Upper lobe of left lung (tissue), 6 donors: ENCODE data around the gene NHS. TPM values are rescaled to one million over a fixed set of nuclear protein-coding genes. Genes with fewer than 3 reads are reported as not detected.

Experiments
- ATAC-seq, 2 donors: fragments of 200-7000 bp; cut with Tn5 transposase; one replicate each; pipeline ENCODE4 v1.9.1; 2022; ENCODE audit warnings: mild to moderate bottlenecking in 2 of 2, moderate library complexity in 2 of 2; ENCODE audit not compliant: low FRiP score in 2 of 2
- DNase-seq, 2 donors: peaks; one replicate each; pipeline ENCODE4 v3.0.0-alpha.2; 2019 to 2020
- H3K27ac ChIP-seq, 4 donors: fragments of 200-600 bp; sonication (generic); one replicate each; pipeline ENCODE4 v1.5.1; 2016 to 2019
- H3K27me3 ChIP-seq, 4 donors: fragments of 200-600 bp; sonication (generic); one replicate each; pipeline ENCODE4 v1.5.1; 2017 to 2019
- H3K36me3 ChIP-seq, 4 donors: fragments of 200-600 bp; sonication (generic); one replicate each; pipeline ENCODE4 v1.5.1; 2016 to 2019
- H3K4me1 ChIP-seq, 4 donors: fragments of 200-600 bp; sonication (generic); one replicate each; pipeline ENCODE4 v1.5.1; 2018 to 2019
- H3K4me3 ChIP-seq, 4 donors: fragments of 200-600 bp; sonication (generic); one replicate each; pipeline ENCODE4 v1.5.1; 2017 to 2019; ENCODE audit warnings: mild to moderate bottlenecking in 2 of 4, moderate library complexity in 1 of 4
- H3K9me3 ChIP-seq, 4 donors: fragments of 200-600 bp; sonication (generic); one replicate each; pipeline ENCODE4 v1.5.1; 2018 to 2019
- CTCF ChIP-seq, 6 experiments: fragments of 450-650 bp in 4 of 6; fragments of 200-600 bp in 2 of 6; sonication (generic) in 2 of 6; IDR thresholded peaks; one replicate each; pipeline ENCODE4 v1.5.1; 2016 to 2019; ENCODE audit warnings: antibody characterized with exemption in 6 of 6
- EP300 ChIP-seq, 4 donors: sonication (generic); formaldehyde crosslinking; IDR thresholded peaks; one replicate each; pipeline ENCODE4 v1.5.1; 2017; ENCODE audit warnings: antibody characterized with exemption in 4 of 4, control low read depth in 2 of 4
- POLR2A ChIP-seq, 4 donors: fragments of 450-650 bp; IDR thresholded peaks; one replicate each; pipeline ENCODE4 v1.5.1; 2016 to 2017; ENCODE audit warnings: antibody characterized with exemption in 4 of 4, mild to moderate bottlenecking in 2 of 4
- POLR2AphosphoS5 ChIP-seq, 2 donors: sonication (generic); formaldehyde crosslinking; IDR thresholded peaks; one replicate each; pipeline ENCODE4 v1.5.1; 2017; ENCODE audit warnings: antibody characterized with exemption in 2 of 2
- WGBS, 2 donors: methylation state at CpG; one replicate each; pipeline ENCODE4 v1.1.5; 2017 to 2018; 5-methylcytosine and 5-hydroxymethylcytosine counted together
- total RNA-seq, 6 donors: library from RNA; depleted of rRNA in 4 of 6; stranded (reverse); fragments of >200 nt in 4 of 6; gene quantifications; one replicate each; pipeline versions ENCODE4 v1.1.0 to v1.2.1, GENCODE V29; 2016 to 2021
- donor health status: DM: no; HTN: no; CAD: no; lungs with moderate emphysema.
- donor health status: DM: no; HTN: yes; CAD: no; lungs with severe emphysema.

Gene NHS
- total RNA-seq, 6 donors from 2014 or later: 0.46 to 6.3 (median 2.4) TPM

- TF ChIP-seq POLR2A (IDR thresholded peaks at IDR 0.05) (no peak), CTCF (IDR thresholded peaks at IDR 0.05) (no peak), POLR2AphosphoS5 (IDR thresholded peaks at IDR 0.05) (no peak), EP300 (IDR thresholded peaks at IDR 0.05) (no peak)
- Histone ChIP-seq H3K27me3 (no peaks in the 10 kb centered on the region), H3K4me3 (no peak overlapping the region), H3K27ac (no peak overlapping the region), H3K36me3 (no peaks in the 10 kb centered on the region), H3K9me3 (no peaks in the 10 kb centered on the region), H3K4me1 (no peaks in the 10 kb centered on the region)
- 65 to 73% methylated on average over 4 of the region's 4 CpGs for WGBS, 2 donors
- ATAC-seq (no peak), DNase-seq (no peak)
These were observed 231.2 kb downstream of the NHS start for GRCh38 chrX:17606231-17606630.

- Histone ChIP-seq H3K4me1 (no peaks in the 10 kb centered on the region), H3K36me3 (no peaks in the 10 kb centered on the region), H3K4me3 (no peak overlapping the region), H3K27me3 (no peaks in the 10 kb centered on the region), H3K9me3 (no peaks in the 10 kb centered on the region), H3K27ac (no peak overlapping the region)
- DNase-seq (peak in 1 of 2 donors; percentile 26), ATAC-seq (no peak)
- no peak for TF ChIP-seq POLR2A (IDR thresholded peaks at IDR 0.05)
- no peak for TF ChIP-seq CTCF (IDR thresholded peaks at IDR 0.05)
- no peak for TF ChIP-seq EP300 (IDR thresholded peaks at IDR 0.05)
- TF ChIP-seq POLR2AphosphoS5 (IDR thresholded peaks at IDR 0.05): no peak
- 54 to 60% methylated on average over 2 of the region's 2 CpGs for WGBS, 2 donors
These were observed 233.9 kb downstream of the NHS start for GRCh38 chrX:17608888-17609287.

- DNase-seq: no peak
- 81 to 94% methylated on average over 5 of the region's 5 CpGs for whole genome bisulfite sequencing, 2 donors
These were observed 235.8 kb downstream of the NHS start for GRCh38 chrX:17610788-17611187.

GRCh38 chrX:17613979-17614588, 239.1 kb downstream of the NHS start:
- 51 to 80% methylated on average over 4 to 5 of the region's 5 CpGs for WGBS, 2 donors
- Histone ChIP-seq H3K4me1 (no peaks in the 10 kb centered on the region), H3K36me3 (no peaks in the 10 kb centered on the region), H3K9me3 (no peaks in the 10 kb centered on the region), H3K4me3 (no peak overlapping the region), H3K27ac (no peak overlapping the region), H3K27me3 (no peaks in the 10 kb centered on the region)
- DNase-seq: peak in 1 of 2 donors; percentile 60
- peak in 1 of 2 donors; percentile 71 for ATAC-seq
- TF ChIP-seq CTCF (IDR thresholded peaks at IDR 0.05) (no peak), EP300 (IDR thresholded peaks at IDR 0.05) (no peak), POLR2A (IDR thresholded peaks at IDR 0.05) (no peak), POLR2AphosphoS5 (IDR thresholded peaks at IDR 0.05) (no peak)

More at GRCh38 chrX:17610788-17611187, 235.8 kb downstream of the NHS start:
- ATAC-seq: no peak
- Histone ChIP-seq H3K9me3 (no peaks in the 10 kb centered on the region), H3K4me1 (no peaks in the 10 kb centered on the region), H3K27ac (no peak overlapping the region), H3K27me3 (no peaks in the 10 kb centered on the region), H3K36me3 (no peaks in the 10 kb centered on the region), H3K4me3 (no peak overlapping the region)
- TF ChIP-seq EP300 (IDR thresholded peaks at IDR 0.05) (no peak), POLR2AphosphoS5 (IDR thresholded peaks at IDR 0.05) (no peak), CTCF (IDR thresholded peaks at IDR 0.05) (no peak), POLR2A (IDR thresholded peaks at IDR 0.05) (no peak)

GRCh38 chrX:17616936-17617335, 241.9 kb downstream of the NHS start:
- ATAC-seq (no peak), DNase-seq (no peak)
- H3K4me3 ChIP-seq: no peak overlapping the region
- TF ChIP-seq POLR2AphosphoS5 (IDR thresholded peaks at IDR 0.05) (no peak), CTCF (IDR thresholded peaks at IDR 0.05) (no peak), POLR2A (IDR thresholded peaks at IDR 0.05) (no peak), EP300 (IDR thresholded peaks at IDR 0.05) (no peak)
- no peaks in the 10 kb centered on the region for H3K27me3 ChIP-seq
- no peaks in the 10 kb centered on the region for H3K9me3 ChIP-seq
- 72 to 74% methylated on average over 8 to 9 of the region's 9 CpGs for WGBS, 2 donors
- H3K36me3 ChIP-seq: no peaks in the 10 kb centered on the region
- no peak overlapping the region for H3K27ac ChIP-seq
- H3K4me1 ChIP-seq: no peaks in the 10 kb centered on the region
